ENCODE measurements around the gene SCT.

SCT gene

DNA sequence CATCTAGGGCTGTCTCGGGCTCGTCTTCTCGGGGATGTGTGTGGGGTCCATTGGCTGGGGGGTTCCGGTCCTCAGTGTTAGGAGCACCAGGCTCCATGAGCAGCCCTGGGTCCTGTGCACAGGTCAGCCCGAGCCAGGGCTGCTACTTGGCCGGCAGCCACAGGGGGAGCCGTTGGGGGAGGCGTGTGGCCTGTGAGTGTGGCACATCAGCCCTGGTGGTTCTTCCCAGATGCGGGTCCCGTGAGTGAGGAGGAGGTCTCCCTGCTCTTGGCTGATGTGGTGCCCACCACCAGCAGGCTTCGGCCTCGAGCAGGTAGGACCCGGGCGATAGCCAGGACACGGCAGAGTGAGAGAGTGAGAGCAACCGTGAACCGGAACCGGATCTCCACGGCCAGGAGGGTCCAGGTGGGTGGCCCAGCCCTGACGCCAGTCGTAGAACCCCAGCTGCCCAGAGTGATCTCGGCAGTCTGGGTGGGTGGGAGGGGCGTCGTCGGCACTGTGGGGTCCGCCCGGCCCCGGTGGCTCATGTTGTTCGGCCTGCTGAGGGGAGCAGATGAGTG is 29.7 kb downstream of the SCT start (continued):
- TF ChIP-seq, protein P1, sequence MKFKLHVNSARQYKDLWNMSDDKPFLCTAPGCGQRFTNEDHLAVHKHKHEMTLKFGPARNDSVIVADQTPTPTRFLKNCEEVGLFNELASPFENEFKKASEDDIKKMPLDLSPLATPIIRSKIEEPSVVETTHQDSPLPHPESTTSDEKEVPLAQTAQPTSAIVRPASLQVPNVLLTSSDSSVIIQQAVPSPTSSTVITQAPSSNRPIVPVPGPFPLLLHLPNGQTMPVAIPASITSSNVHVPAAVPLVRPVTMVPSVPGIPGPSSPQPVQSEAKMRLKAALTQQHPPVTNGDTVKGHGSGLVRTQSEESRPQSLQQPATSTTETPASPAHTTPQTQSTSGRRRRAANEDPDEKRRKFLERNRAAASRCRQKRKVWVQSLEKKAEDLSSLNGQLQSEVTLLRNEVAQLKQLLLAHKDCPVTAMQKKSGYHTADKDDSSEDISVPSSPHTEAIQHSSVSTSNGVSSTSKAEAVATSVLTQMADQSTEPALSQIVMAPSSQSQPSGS (tag by site-specific recombination; IDR thresholded peaks at IDR 0.05; ENCODE audit: low read depth), result no peak
- TF ChIP-seq ZNF626 (tag by site-specific recombination; IDR thresholded peaks at IDR 0.05), result no peak
- TF ChIP-seq, protein P2, sequence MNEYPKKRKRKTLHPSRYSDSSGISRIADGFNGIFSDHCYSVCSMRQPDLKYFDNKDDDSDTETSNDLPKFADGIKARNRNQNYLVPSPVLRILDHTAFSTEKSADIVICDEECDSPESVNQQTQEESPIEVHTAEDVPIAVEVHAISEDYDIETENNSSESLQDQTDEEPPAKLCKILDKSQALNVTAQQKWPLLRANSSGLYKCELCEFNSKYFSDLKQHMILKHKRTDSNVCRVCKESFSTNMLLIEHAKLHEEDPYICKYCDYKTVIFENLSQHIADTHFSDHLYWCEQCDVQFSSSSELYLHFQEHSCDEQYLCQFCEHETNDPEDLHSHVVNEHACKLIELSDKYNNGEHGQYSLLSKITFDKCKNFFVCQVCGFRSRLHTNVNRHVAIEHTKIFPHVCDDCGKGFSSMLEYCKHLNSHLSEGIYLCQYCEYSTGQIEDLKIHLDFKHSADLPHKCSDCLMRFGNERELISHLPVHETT (tag by site-specific recombination; IDR thresholded peaks at IDR 0.05), result no peak

DNA sequence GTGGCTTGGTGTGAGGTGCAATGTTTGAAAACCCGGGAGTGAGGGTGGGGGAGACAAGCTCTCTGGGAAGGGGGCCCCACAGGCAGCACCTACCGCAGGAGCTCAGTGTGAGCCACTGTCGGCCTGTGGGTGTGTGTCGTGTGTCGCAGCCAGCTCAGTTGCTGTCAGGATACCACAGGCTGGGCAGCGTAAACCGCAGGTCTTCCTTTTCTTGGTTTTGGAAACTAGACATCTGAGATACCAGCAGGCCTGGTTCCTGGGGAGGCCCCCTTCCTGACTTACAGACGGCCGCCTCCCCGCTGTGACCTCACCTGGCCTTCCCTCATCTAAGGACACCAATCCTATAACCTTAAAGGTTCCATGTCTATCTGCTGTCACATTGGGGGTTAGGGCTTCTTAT is 30.6 kb downstream of the SCT start:
- Histone ChIP-seq H3K36me3 (ENCODE audit: control insufficient read depth in 2 of 2, insufficient read depth in 1 of 2, low read length in 2 of 2) (peaks cover 13 to 91% of the 10 kb centered on the region in 2 experiments; a peak in 2 of 3 replicates), H3K9me3 (ENCODE audit: control insufficient read depth, insufficient read depth, low read depth, low read length) (no peaks in the 10 kb centered on the region), H3K4me3 (ENCODE audit: low read depth, low read length) (no peak overlapping the region), H3K27ac (ENCODE audit: extremely low read depth, low read depth, low read length) (no peak overlapping the region), H3K4me1 (ENCODE audit: control insufficient read depth, insufficient read depth, low read length) (no peaks in the 10 kb centered on the region)
- ChIA-PET POLR2A (no interaction called here), CTCF (interaction anchor here (1.3 kb wide), 1 partner anchor 42 kb away, joined by 4 read pairs; no protein-coding TSS in a partner anchor)
- TF ChIP-seq ZNF747 (tag by site-specific recombination; IDR thresholded peaks at IDR 0.05) (no peak), ZNF473 (tag by site-specific recombination; IDR thresholded peaks at IDR 0.05) (no peak), KLF16 (tag by site-specific recombination; IDR thresholded peaks at IDR 0.05) (no peak), ZNF324 (tag by site-specific recombination; IDR thresholded peaks at IDR 0.05) (no peak)
- TF ChIP-seq, protein P3, sequence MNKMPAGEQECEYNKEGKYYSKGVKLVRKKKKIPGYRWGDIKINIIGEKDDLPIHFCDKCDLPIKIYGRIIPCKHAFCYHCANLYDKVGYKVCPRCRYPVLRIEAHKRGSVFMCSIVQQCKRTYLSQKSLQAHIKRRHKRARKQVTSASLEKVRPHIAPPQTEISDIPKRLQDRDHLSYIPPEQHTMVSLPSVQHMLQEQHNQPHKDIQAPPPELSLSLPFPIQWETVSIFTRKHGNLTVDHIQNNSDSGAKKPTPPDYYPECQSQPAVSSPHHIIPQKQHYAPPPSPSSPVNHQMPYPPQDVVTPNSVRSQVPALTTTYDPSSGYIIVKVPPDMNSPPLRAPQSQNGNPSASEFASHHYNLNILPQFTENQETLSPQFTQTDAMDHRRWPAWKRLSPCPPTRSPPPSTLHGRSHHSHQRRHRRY (tag by site-specific recombination; IDR thresholded peaks at IDR 0.05), result no peak
- TF ChIP-seq, protein P4, sequence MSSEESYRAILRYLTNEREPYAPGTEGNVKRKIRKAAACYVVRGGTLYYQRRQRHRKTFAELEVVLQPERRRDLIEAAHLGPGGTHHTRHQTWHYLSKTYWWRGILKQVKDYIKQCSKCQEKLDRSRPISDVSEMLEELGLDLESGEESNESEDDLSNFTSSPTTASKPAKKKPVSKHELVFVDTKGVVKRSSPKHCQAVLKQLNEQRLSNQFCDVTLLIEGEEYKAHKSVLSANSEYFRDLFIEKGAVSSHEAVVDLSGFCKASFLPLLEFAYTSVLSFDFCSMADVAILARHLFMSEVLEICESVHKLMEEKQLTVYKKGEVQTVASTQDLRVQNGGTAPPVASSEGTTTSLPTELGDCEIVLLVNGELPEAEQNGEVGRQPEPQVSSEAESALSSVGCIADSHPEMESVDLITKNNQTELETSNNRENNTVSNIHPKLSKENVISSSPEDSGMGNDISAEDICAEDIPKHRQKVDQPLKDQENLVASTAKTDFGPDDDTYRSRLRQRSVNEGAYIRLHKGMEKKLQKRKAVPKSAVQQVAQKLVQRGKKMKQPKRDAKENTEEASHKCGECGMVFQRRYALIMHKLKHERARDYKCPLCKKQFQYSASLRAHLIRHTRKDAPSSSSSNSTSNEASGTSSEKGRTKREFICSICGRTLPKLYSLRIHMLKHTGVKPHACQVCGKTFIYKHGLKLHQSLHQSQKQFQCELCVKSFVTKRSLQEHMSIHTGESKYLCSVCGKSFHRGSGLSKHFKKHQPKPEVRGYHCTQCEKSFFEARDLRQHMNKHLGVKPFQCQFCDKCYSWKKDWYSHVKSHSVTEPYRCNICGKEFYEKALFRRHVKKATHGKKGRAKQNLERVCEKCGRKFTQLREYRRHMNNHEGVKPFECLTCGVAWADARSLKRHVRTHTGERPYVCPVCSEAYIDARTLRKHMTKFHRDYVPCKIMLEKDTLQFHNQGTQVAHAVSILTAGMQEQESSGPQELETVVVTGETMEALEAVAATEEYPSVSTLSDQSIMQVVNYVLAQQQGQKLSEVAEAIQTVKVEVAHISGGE (tag by site-specific recombination; conservative IDR thresholded peaks at IDR 0.05; ENCODE audit: low read depth), result no peak
- TF ChIP-seq, protein P5, sequence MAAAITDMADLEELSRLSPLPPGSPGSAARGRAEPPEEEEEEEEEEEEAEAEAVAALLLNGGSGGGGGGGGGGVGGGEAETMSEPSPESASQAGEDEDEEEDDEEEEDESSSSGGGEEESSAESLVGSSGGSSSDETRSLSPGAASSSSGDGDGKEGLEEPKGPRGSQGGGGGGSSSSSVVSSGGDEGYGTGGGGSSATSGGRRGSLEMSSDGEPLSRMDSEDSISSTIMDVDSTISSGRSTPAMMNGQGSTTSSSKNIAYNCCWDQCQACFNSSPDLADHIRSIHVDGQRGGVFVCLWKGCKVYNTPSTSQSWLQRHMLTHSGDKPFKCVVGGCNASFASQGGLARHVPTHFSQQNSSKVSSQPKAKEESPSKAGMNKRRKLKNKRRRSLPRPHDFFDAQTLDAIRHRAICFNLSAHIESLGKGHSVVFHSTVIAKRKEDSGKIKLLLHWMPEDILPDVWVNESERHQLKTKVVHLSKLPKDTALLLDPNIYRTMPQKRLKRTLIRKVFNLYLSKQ (tag by site-specific recombination; IDR thresholded peaks at IDR 0.05; ENCODE audit: borderline replicate concordance), result no peak

DNA sequence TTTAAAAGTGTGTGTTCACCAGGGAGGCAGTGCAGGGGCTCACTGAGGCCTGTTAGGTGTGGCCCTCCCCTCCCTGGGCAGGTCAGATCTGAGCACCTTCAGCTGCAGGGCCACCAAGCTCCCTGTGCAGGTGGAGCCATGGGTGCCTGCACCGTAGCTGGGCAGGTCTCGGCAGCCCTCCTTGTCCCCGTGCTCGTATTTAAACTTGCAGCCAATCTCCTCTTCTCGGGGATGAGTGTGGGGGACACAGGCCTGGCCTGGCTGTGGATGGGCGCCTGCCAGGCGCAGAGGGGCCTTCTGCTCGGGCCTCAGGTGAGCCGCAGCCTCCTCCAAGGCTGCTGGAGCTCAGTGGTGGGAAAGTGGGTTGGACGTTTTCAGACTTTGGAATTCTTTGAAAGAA is 31.6 kb downstream of the SCT start:
- no peaks in the 10 kb centered on the region for H3K9me3 ChIP-seq (ENCODE audit: control insufficient read depth, insufficient read depth, low read depth, low read length)
- H3K27ac ChIP-seq (ENCODE audit: extremely low read depth, low read depth, low read length), result no peak overlapping the region
- peaks cover 13 to 95% of the 10 kb centered on the region in 2 experiments; a peak in 2 of 3 replicates for H3K36me3 ChIP-seq (ENCODE audit: control insufficient read depth in 2 of 2, insufficient read depth in 1 of 2, low read length in 2 of 2)
- H3K4me1 ChIP-seq (ENCODE audit: control insufficient read depth, insufficient read depth, low read length), result no peaks in the 10 kb centered on the region
- no peak overlapping the region for H3K4me3 ChIP-seq (ENCODE audit: low read depth, low read length)
- ChIA-PET POLR2A (interaction anchor here (0.6 kb wide), 1 partner anchor 211 kb away, joined by 4 read pairs; no protein-coding TSS in a partner anchor), CTCF (interaction anchor here (1.3 kb wide), 1 partner anchor 41 kb away, joined by 4 read pairs; no protein-coding TSS in a partner anchor)
- TF ChIP-seq ZNF132 (tag by site-specific recombination; IDR thresholded peaks at IDR 0.05; ENCODE audit: borderline replicate concordance), result no peak
- no peak for TF ChIP-seq ZNF626 (tag by site-specific recombination; IDR thresholded peaks at IDR 0.05)
- TF ChIP-seq ZNF350 (tag by site-specific recombination; IDR thresholded peaks at IDR 0.05), result no peak
- TF ChIP-seq KLF16 (tag by site-specific recombination; IDR thresholded peaks at IDR 0.05), result no peak
- no peak for TF ChIP-seq ZNF621 (tag by site-specific recombination; IDR thresholded peaks at IDR 0.05)
- TF ChIP-seq ZNF2 (tag by site-specific recombination; IDR thresholded peaks at IDR 0.05), result no peak
- no peak for TF ChIP-seq ZNF623 (tag by site-specific recombination; IDR thresholded peaks at IDR 0.05)
- TF ChIP-seq ZFHX2 (tag by site-specific recombination; conservative IDR thresholded peaks at IDR 0.05), result no peak
- TF ChIP-seq ZSCAN16 (tag by site-specific recombination; IDR thresholded peaks at IDR 0.05), result no peak
- TF ChIP-seq ZNF548 (tag by site-specific recombination; IDR thresholded peaks at IDR 0.05), result no peak
- no peak for TF ChIP-seq PRDM1 (tag by site-specific recombination; IDR thresholded peaks at IDR 0.05)
- no peak for TF ChIP-seq ZNF776 (tag by site-specific recombination; IDR thresholded peaks at IDR 0.05; ENCODE audit: borderline replicate concordance)
- TF ChIP-seq SCRT2 (tag by site-specific recombination; IDR thresholded peaks at IDR 0.05), result no peak
- TF ChIP-seq, protein P6, sequence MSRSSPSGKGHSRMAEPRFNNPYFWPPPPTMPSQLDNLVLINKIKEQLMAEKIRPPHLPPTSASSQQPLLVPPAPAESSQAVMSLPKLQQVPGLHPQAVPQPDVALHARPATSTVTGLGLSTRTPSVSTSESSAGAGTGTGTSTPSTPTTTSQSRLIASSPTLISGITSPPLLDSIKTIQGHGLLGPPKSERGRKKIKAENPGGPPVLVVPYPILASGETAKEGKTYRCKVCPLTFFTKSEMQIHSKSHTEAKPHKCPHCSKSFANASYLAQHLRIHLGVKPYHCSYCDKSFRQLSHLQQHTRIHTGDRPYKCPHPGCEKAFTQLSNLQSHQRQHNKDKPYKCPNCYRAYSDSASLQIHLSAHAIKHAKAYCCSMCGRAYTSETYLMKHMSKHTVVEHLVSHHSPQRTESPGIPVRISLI (tag by site-specific recombination; IDR thresholded peaks at IDR 0.05), result no peak
